Measurements from ENCODE around the gene CYP26A1. TPM values are rescaled to one million over a fixed set of nuclear protein-coding genes. Genes with fewer than 3 reads are reported as not detected.

Gene CYP26A1
- polyA plus RNA-seq, 3 donors, result 0.35 TPM; not detected in 2

DNA sequence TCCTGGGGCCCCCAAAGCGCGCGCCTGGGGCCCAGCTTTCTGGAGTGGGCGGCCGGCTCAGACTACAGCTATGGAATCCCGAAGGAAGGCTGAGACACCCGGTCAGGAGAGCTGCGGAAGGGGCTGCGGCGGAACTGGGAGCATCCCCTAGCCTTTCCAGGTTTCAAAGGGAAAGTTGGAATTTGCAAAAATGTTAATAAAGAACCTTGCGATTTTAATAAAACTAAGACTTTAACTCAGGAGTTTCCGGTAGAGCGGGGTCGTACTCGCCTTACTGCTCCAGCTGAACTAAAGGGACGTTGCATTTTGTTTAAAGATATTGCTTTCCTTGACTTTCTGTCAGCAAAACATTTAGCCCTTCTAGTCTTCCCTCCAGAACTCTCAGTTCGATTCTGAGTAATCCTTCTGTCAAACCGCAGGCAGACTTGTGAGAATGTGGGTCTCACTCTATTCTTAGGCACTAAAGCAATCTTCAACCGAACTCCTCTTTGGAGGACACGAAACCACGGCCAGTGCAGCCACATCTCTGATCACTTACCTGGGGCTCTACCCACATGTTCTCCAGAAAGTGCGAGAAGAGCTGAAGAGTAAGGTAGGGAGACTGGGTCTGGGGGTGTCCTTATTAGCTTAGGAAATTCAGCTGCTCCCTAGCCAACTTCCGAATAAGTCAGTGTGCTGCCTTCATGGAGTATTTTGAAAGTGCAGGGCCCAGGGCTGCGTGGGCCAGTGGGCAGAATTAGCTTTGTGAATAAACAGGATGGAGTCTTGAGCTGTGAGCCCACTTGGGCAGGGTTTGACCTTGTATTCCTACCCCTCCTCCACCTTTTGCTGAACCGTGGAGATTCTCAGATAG, 1.9 kb downstream of the CYP26A1 start:
- DNase-seq (ENCODE audit: extremely low read depth in 1 of 11, low read depth in 9 of 11, low spot score in 4 of 11), result no peak

- no peak for DNase-seq (ENCODE audit: extremely low read depth in 1 of 11, low read depth in 9 of 11, low spot score in 4 of 11)
Observed at GRCh38 chr10:93076871-93077270, 3.2 kb downstream of the CYP26A1 start.

- DNase-seq (ENCODE audit: extremely low read depth in 1 of 11, low read depth in 9 of 11, low spot score in 4 of 11), result no peak
Observed at GRCh38 chr10:93077860-93078337, 4.2 kb downstream of the CYP26A1 start.

DNA sequence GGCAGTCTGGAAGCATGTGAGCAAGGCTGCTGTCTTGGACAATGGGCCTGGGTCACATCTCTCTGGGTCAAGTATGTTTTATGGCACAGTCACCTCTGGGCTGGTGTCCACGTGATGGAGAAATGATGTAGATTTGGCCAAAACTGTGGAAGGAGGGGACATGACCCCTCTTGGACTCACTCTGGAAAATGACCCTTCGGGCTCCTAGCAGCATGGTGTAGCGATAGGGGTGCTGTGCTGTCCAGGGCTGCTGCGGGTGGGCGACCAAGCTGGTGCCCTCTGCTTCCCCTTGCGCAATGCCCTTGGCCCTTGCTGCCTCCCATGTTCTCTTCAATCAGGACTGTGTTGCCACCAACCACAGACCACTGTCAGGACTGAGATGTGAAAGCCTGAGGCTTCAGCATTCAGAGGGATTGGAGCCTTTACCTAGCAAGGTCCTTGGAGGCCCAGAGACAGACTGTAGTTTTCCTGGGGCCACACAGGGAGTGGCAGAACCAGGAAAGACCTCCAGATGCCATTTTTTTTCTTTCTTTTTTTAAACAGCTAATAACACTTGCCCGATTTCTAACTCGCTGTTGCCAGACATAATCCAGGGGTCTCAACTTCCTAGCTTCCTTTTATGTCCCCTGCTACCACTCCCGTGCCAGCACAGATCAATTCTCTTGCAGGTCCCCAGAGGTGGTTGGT, 6.1 kb downstream of the CYP26A1 start:
- no peak for DNase-seq (ENCODE audit: extremely low read depth in 1 of 11, low read depth in 9 of 11, low spot score in 4 of 11)

GRCh38 chr10:93080350-93081046, 6.8 kb downstream of the CYP26A1 start:
- DNase-seq (ENCODE audit: extremely low read depth in 1 of 11, low read depth in 9 of 11, low spot score in 4 of 11), result no peak

- no peak for DNase-seq (ENCODE audit: extremely low read depth in 1 of 11, low read depth in 9 of 11, low spot score in 4 of 11)
Observed at GRCh38 chr10:93081318-93081717, 7.6 kb downstream of the CYP26A1 start.

DNA sequence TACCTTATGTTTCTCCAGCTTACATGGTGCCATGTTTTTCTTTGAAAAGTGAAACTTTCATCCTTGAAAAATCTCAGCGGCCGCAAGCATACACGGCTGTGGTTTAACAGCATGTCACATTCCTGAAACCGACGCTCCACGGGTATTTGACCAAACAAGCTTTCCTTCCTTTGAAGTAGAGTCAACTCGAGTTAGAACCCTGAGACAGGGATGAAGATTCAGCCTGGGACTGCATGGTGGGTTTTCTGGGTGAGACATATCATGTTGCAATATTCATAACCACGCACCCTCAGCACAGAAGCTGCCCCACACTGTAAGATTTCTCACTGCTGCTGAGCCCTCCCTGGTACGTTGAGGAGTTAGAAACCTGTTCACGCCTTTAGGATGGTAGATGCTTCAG, 8.1 kb downstream of the CYP26A1 start:
- DNase-seq (ENCODE audit: extremely low read depth in 1 of 11, low read depth in 9 of 11, low spot score in 4 of 11), result no peak

DNA sequence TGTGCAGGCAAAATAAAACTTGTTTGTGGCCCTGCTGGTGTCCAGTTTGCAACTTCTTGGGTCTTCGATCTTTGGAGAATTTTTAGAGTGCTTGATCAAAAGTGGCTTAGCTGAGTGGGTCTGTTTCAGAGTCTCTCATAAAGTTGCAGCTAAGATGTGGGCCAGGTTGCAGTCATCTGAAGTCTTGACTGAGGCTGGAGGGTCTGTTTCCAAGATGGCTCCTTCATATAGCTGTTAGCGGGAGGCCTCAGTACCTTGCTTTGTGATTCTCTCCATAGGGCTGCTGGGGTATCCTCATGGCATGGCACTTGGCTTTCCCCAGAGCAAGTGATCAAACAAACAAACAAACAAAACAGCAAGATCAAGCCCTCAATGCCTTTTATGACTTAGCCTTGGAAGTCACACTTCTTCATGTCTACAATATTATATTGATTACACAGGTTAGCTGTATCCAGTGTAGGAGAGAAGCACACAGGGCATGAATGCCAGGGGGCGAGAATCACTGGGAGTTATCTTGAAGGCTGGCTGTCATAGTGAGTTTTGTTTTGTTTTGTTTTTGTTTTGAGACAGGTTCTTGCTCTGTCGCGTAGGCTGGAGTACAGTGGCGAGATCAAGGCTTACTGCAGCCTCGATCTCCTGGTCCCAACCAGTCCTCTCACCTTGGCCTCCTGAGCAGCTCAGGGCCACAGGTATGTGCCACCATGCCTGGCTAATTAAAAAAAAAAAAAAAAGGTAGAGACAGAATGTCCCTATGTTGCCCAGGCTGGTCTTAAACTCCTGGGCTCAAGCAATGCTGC, 10.2 kb downstream of the CYP26A1 start:
- DNase-seq (ENCODE audit: extremely low read depth in 1 of 11, low read depth in 9 of 11, low spot score in 4 of 11), result no peak

- DNase-seq (ENCODE audit: extremely low read depth in 1 of 11, low read depth in 9 of 11, low spot score in 4 of 11), result no peak
Observed at GRCh38 chr10:93085272-93085859, 11.7 kb downstream of the CYP26A1 start.

GRCh38 chr10:93086289-93086688, 12.6 kb downstream of the CYP26A1 start:
- DNase-seq (ENCODE audit: extremely low read depth in 1 of 11, low read depth in 9 of 11, low spot score in 4 of 11), result no peak

DNA sequence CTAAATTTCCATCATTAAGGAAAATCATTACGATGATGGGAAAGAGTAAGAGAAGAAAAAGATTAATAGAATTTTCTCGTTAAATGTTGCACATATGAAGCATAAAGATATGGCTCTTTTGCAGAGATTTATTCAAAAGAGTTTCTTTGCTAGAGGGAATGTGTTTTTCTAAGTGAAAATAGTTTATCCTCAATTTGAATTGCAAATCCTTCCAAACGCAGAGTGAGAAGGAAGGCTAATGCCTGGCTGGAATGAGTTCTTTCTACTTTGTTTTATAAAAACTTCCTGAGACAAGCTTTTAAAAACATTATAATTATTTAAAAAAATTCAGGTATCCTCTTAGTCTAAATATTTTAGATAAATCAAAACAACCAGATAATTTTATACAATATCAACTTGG, 14.2 kb downstream of the CYP26A1 start:
- DNase-seq (ENCODE audit: extremely low read depth in 1 of 11, low read depth in 9 of 11, low spot score in 4 of 11), result no peak

GRCh38 chr10:93088466-93088865, 14.8 kb downstream of the CYP26A1 start:
- DNase-seq (ENCODE audit: extremely low read depth in 1 of 11, low read depth in 9 of 11, low spot score in 4 of 11), result no peak

DNA sequence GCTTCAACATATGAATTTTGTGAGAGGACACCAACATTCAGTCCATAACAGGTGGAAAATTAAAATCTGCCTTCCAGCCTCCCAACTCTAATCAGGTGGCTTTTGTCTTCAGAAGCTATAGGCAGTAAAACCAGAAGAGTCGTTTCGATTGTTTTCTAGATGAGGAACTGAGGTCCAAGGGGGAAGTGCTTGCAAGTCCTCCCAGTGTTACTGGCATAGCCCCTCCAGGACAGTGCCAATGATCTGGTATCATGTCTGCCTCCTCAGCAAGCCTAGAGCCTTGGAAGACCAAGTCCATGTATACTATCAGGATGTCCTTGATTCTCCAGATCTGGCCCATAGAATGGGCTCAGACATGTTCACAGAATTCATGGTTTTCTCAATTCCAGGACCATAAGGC, 16.9 kb downstream of the CYP26A1 start:
- DNase-seq (ENCODE audit: extremely low read depth in 1 of 11, low read depth in 9 of 11, low spot score in 4 of 11), result no peak

GRCh38 chr10:93091960-93092359, 18.3 kb downstream of the CYP26A1 start:
- no peak for DNase-seq (ENCODE audit: extremely low read depth in 1 of 11, low read depth in 9 of 11, low spot score in 4 of 11)

DNA sequence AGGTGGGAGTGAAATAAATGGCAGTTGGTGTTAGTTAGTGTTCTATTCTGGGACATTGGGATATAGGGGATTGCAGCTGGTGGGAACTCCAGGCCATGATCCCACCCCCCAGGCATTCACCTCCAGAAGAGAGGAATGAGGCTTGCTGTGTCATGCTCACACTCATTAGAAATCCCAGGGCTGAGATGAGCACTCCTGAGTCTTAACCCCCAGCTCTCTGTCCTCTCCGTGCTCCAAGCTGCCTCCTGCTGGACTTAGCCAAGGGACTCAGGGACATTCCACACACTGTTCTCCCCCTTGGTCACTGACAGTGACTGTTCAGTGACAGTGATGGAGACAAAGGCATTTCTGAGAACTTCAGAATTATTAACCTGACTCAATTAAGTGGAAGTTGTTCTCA, 21.5 kb downstream of the CYP26A1 start:
- DNase-seq (ENCODE audit: extremely low read depth in 1 of 11, low read depth in 9 of 11, low spot score in 4 of 11), result no peak

GRCh38 chr10:93096901-93097300, 23.2 kb downstream of the CYP26A1 start:
- DNase-seq (ENCODE audit: extremely low read depth in 1 of 11, low read depth in 9 of 11, low spot score in 4 of 11), result no peak

GRCh38 chr10:93097386-93097785, 23.7 kb downstream of the CYP26A1 start:
- DNase-seq (ENCODE audit: extremely low read depth in 1 of 11, low read depth in 9 of 11, low spot score in 4 of 11), result no peak

- no peak for DNase-seq (ENCODE audit: extremely low read depth in 1 of 11, low read depth in 9 of 11, low spot score in 4 of 11)
Observed at GRCh38 chr10:93098816-93099215, 25.1 kb downstream of the CYP26A1 start.

DNA sequence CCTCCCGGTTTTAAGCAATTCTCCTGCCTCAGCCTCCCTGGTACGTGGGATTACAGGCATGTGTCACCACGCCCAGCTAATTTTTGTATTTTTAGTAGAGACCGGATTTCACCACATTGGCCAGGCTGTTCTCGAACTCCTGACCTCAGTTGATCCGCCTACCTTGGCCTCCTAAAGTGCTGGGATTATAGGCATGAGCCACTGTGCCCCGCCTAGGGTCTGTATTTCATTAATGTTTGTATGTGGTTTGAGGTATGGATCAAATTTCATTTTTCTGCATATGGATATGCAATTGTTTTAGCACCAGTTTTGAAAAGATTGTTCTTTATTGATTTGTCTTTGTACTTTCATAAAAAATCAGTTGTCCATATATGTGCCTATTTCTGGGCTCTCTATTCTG, 26.0 kb downstream of the CYP26A1 start:
- DNase-seq (ENCODE audit: extremely low read depth in 1 of 11, low read depth in 9 of 11, low spot score in 4 of 11), result no peak
